Breast epithelium (tissue), 3 donors: Measurements from ENCODE around the gene PLIN1.

Source experiments
- POLR2A ChIP-seq: fragments of 450-650 bp; IDR thresholded peaks from one replicate; pipeline ENCODE4 v1.6.1; 2016; ENCODE audit warnings: antibody characterized with exemption, mild to moderate bottlenecking, moderate library complexity
- POLR2AphosphoS5 ChIP-seq, 3 donors: sonication (generic); formaldehyde crosslinking; IDR thresholded peaks; one replicate each; pipeline ENCODE4 v1.6.1; 2017; ENCODE audit warnings: antibody characterized with exemption in 3 of 3
- TF ChIP-seq, protein P1 (sequence below), 3 donors: fragments of 450-650 bp; IDR thresholded peaks; one replicate each; pipeline ENCODE4 v1.5.1; 2016 to 2017; ENCODE audit warnings: antibody characterized with exemption in 3 of 3, mild to moderate bottlenecking in 3 of 3, moderate library complexity in 3 of 3

DNA sequence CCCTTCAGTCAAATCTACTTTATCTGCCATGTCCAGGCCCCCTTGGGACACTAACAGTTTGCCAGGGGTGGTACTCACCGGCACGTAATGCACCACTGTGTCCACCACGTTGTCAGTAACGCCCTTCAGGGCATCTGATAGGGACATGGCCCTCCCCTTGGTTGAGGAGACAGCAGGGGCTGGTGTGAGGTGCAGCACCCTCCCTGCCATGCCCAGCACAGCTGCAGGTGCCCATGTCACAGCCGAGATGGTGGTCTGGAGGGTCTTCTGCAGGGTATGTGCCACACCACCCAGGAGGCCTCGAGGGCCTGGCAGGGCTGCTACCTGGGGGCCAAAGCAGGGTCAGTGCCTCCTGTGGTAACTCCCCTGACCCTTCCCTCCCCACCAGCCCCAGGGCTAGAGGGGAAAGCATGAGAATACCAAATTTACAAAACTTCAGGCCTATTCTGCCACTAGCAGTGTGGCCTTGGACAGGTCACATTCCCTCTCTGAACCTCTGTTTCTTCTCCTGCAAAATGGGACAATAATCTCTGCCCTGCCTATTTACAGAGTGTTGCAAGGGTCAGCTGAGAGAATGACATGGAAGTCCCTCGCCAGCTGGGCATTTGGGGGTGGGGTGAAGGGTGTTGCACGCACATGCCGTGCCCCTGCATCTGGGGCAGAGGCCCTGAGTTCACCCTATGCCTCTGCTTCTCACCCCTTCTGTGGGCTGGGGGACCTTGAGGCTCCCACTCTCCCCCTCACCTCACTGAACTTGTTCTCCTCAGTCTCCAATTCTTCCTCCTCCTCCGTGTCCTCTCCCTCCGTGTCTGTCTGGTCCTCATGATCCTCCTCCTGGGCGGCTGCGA is 12.1 kb downstream of the PLIN1 start:
- no peak for TF ChIP-seq POLR2A
- TF ChIP-seq, protein P1, sequence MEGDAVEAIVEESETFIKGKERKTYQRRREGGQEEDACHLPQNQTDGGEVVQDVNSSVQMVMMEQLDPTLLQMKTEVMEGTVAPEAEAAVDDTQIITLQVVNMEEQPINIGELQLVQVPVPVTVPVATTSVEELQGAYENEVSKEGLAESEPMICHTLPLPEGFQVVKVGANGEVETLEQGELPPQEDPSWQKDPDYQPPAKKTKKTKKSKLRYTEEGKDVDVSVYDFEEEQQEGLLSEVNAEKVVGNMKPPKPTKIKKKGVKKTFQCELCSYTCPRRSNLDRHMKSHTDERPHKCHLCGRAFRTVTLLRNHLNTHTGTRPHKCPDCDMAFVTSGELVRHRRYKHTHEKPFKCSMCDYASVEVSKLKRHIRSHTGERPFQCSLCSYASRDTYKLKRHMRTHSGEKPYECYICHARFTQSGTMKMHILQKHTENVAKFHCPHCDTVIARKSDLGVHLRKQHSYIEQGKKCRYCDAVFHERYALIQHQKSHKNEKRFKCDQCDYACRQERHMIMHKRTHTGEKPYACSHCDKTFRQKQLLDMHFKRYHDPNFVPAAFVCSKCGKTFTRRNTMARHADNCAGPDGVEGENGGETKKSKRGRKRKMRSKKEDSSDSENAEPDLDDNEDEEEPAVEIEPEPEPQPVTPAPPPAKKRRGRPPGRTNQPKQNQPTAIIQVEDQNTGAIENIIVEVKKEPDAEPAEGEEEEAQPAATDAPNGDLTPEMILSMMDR (IDR thresholded peaks at IDR 0.05): no peak
- no peak for TF ChIP-seq POLR2AphosphoS5 (IDR thresholded peaks at IDR 0.05)
